OCI-LY1 (cell line): Measurements from ENCODE around the gene BBS10.

Experiments used
- H2AFZ ChIP-seq: fragments of 200-600 bp; sonication (generic), shearing (Covaris generic); 2 replicates; pipeline ENCODE4 v1.6.0; 2014; ENCODE audit warnings: antibody characterized with exemption, mild to moderate bottlenecking, low read length
- H3F3A ChIP-seq: fragments of 200-600 bp; sonication (generic), shearing (Covaris generic); 2 replicates; pipeline ENCODE4 v1.6.0; 2014; ENCODE audit warnings: mild to moderate bottlenecking, antibody characterized with exemption, low read length, moderate library complexity; ENCODE audit not compliant: insufficient read depth
- H3K27ac ChIP-seq: fragments of 200-600 bp; sonication (generic); 2 replicates; pipeline ENCODE4 v1.5.1; 2014; ENCODE audit warnings: low read length, mixed run types, mild to moderate bottlenecking, low read depth; ENCODE audit not compliant: poor library complexity, severe bottlenecking
- H3K27me3 ChIP-seq: fragments of 200-600 bp; sonication (generic); 2 replicates; pipeline ENCODE4 v1.6.0; 2014; ENCODE audit warnings: antibody characterized with exemption, mild to moderate bottlenecking, low read length, moderate library complexity; ENCODE audit not compliant: insufficient read depth
- H3K36me3 ChIP-seq: fragments of 200-600 bp; sonication (generic); 2 replicates; pipeline ENCODE4 v1.6.1; 2014; ENCODE audit warnings: mild to moderate bottlenecking, antibody characterized with exemption, low read length, moderate library complexity, mixed read lengths; ENCODE audit not compliant: insufficient read depth
- H3K4me1 ChIP-seq: fragments of 200-600 bp; sonication (generic); 2 replicates; pipeline ENCODE4 v1.5.1; 2014; ENCODE audit warnings: mild to moderate bottlenecking, low read length, moderate library complexity; ENCODE audit not compliant: insufficient read depth, severe bottlenecking
- H3K4me2 ChIP-seq: fragments of 200-600 bp; sonication (generic), shearing (Covaris generic); 2 replicates; pipeline ENCODE4 v1.6.1; 2014; ENCODE audit warnings: low read length
- H3K4me3 ChIP-seq: fragments of 200-600 bp; sonication (generic); 2 replicates; pipeline ENCODE4 v1.5.1; 2014; ENCODE audit warnings: low read length, low read depth, mild to moderate bottlenecking, mixed read lengths; ENCODE audit not compliant: poor library complexity, severe bottlenecking
- H3K79me2 ChIP-seq: fragments of 200-600 bp; shearing (Covaris generic); 2 replicates; pipeline ENCODE4 v1.6.1; 2016; ENCODE audit warnings: mixed run types, low read length, mixed read lengths; ENCODE audit not compliant: insufficient read depth
- H3K9ac ChIP-seq: fragments of 200-600 bp; sonication (generic), shearing (Covaris generic); 2 replicates; pipeline ENCODE4 v1.6.1; 2014; ENCODE audit warnings: mild to moderate bottlenecking, low read length, mixed read lengths
- H3K9me2 ChIP-seq: fragments of 200-600 bp; sonication (generic), shearing (Covaris generic); 2 replicates; pipeline ENCODE4 v1.6.1; 2014; ENCODE audit warnings: low read depth, mild to moderate bottlenecking, low read length, mixed read lengths
- H3K9me3 ChIP-seq: fragments of 200-600 bp; shearing (Covaris generic); 2 replicates; pipeline ENCODE4 v1.6.1; 2014; ENCODE audit warnings: low read length, mixed read lengths
- H4K20me1 ChIP-seq: fragments of 200-600 bp; sonication (generic), shearing (Covaris generic); 2 replicates; pipeline ENCODE4 v1.6.0; 2016; ENCODE audit warnings: mild to moderate bottlenecking, low read length; ENCODE audit not compliant: insufficient read depth
- EZH2 ChIP-seq: fragments of 200-600 bp; sonication (generic), shearing (Covaris generic); IDR thresholded peaks from 2 replicates; pipeline ENCODE4 v1.8.0; 2017; ENCODE audit warnings: borderline replicate concordance, mixed run types, mild to moderate bottlenecking, antibody characterized with exemption, low read length, moderate library complexity, mixed read lengths
- TF ChIP-seq, protein P1 (sequence below): fragments of 200-600 bp; sonication (generic), shearing (Covaris generic); IDR thresholded peaks from 2 replicates; pipeline ENCODE4 v1.5.1; 2017; ENCODE audit warnings: mild to moderate bottlenecking, antibody characterized with exemption, low read length, moderate library complexity, mixed read lengths

The BBS10 gene

DNA sequence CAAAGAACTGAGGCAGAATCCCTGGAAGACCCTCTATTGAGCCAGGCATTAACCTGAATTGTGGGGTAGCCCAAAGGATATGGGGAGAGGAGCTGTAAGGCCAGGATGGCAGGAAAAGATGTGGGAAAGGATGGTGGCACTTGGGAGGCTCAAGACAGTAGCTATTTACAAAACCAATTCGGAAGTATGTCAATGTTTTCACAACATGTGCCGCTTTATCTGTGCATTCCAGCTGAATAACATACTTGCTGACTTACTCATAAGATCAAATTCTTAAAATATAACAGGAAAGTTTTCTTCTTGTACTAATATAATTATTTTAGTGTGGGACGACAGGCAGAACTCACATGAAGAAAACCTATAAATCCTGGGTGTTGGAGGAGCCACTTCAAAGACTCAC lies 10.6 kb downstream of the BBS10 start:
- no peaks in the 10 kb centered on the region for H4K20me1 ChIP-seq
- H3K4me1 ChIP-seq: no peaks in the 10 kb centered on the region
- no peaks in the 10 kb centered on the region for H3K79me2 ChIP-seq
- TF ChIP-seq EZH2: no peak
- TF ChIP-seq, protein P1, sequence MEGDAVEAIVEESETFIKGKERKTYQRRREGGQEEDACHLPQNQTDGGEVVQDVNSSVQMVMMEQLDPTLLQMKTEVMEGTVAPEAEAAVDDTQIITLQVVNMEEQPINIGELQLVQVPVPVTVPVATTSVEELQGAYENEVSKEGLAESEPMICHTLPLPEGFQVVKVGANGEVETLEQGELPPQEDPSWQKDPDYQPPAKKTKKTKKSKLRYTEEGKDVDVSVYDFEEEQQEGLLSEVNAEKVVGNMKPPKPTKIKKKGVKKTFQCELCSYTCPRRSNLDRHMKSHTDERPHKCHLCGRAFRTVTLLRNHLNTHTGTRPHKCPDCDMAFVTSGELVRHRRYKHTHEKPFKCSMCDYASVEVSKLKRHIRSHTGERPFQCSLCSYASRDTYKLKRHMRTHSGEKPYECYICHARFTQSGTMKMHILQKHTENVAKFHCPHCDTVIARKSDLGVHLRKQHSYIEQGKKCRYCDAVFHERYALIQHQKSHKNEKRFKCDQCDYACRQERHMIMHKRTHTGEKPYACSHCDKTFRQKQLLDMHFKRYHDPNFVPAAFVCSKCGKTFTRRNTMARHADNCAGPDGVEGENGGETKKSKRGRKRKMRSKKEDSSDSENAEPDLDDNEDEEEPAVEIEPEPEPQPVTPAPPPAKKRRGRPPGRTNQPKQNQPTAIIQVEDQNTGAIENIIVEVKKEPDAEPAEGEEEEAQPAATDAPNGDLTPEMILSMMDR: no peak
- no peak overlapping the region for H3K9ac ChIP-seq
- H3K27me3 ChIP-seq: no peaks in the 10 kb centered on the region
- no peaks in the 10 kb centered on the region for H3F3A ChIP-seq
- no peaks in the 10 kb centered on the region for H3K9me3 ChIP-seq
- H3K27ac ChIP-seq: no peak overlapping the region
- no peak overlapping the region for H3K4me2 ChIP-seq
- H3K36me3 ChIP-seq: no peaks in the 10 kb centered on the region
- no peaks in the 10 kb centered on the region for H3K9me2 ChIP-seq
- H3K4me3 ChIP-seq: no peak overlapping the region
- H2AFZ ChIP-seq: no peak overlapping the region

DNA sequence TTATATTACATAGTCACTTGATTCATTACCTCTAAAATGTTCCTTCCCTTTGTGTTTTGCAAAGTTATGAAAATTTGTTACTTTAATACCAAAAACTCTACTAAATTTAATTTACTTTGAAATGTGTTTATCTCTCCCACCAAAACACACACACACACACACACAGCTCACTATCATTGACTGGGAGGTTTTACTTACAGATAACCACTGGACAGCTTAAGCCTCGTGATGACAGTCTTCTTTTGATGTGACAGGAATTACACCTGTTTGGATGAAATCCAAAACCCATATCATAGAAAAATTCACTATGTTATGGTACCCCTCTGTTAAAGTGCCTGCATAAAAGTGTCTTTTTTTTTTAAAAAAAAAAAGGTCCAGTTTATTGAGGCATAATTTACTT lies 15.6 kb downstream of the BBS10 start:
- no peaks in the 10 kb centered on the region for H3K36me3 ChIP-seq
- H3K27ac ChIP-seq: no peak overlapping the region
- no peak overlapping the region for H2AFZ ChIP-seq
- no peaks in the 10 kb centered on the region for H4K20me1 ChIP-seq
- H3K4me1 ChIP-seq: no peaks in the 10 kb centered on the region
- H3F3A ChIP-seq: no peaks in the 10 kb centered on the region
- H3K27me3 ChIP-seq: no peaks in the 10 kb centered on the region
- no peak overlapping the region for H3K4me3 ChIP-seq
- no peak overlapping the region for H3K9ac ChIP-seq
- no peaks in the 10 kb centered on the region for H3K9me2 ChIP-seq
- TF ChIP-seq EZH2: no peak
- TF ChIP-seq, protein P1: no peak
- no peaks in the 10 kb centered on the region for H3K9me3 ChIP-seq
- no peaks in the 10 kb centered on the region for H3K79me2 ChIP-seq
- H3K4me2 ChIP-seq: no peak overlapping the region

DNA sequence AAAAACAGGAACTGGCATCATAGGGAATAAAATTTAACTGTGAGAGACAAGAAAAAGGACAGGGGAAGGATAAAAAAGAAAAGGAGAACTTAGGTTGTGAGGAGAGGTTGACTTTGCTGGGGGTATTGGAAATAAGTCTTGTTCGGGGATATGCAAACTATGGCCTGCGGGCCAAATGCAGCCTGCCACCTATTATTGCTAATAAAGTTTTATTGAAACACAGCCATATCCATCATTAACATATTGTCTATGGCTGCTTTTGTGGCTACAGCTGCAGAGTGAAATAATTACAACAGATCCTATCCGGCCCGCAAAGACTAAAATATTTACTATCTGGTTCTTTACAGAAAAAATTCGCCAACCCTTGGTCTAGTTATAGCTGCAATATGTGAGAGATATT lies 18.6 kb downstream of the BBS10 start:
- Histone ChIP-seq H3K9me2 (no peaks in the 10 kb centered on the region), H3K27me3 (no peaks in the 10 kb centered on the region), H3K79me2 (no peaks in the 10 kb centered on the region), H4K20me1 (no peaks in the 10 kb centered on the region), H3K36me3 (no peaks in the 10 kb centered on the region), H3K4me2 (no peak overlapping the region), H2AFZ (no peak overlapping the region), H3K27ac (no peak overlapping the region), H3K9me3 (no peaks in the 10 kb centered on the region), H3K4me3 (no peak overlapping the region), H3F3A (no peaks in the 10 kb centered on the region), H3K9ac (no peak overlapping the region), H3K4me1 (no peaks in the 10 kb centered on the region)
- no peak for TF ChIP-seq EZH2
- TF ChIP-seq, protein P1: no peak
